GM12878 (cell line): ENCODE results near the gene ADGRV1. TPM values are rescaled to one million over a fixed set of nuclear protein-coding genes. Genes with fewer than 3 reads are reported as not detected.
A peak's percentile ranks its signal among the peaks of the same experiment; 100 is the strongest.

Source experiments
- BHLHE40 ChIP-seq, 2 experiments: fragments of 450-650 bp in 1 of 2; IDR thresholded peaks; 2 replicates each; pipeline ENCODE4 v1.6.1; 2011 to 2017; ENCODE audit warnings: low read depth in 2 of 2, borderline replicate concordance in 1 of 2, improper control_type of control experiment in 1 of 2, low read length in 1 of 2, mild to moderate bottlenecking in 1 of 2
- CBX5 ChIP-seq: sonication (generic); IDR thresholded peaks from 2 replicates; pipeline ENCODE4 v1.6.1; 2016; ENCODE audit warnings: low read depth, moderate library complexity, mild to moderate bottlenecking, inconsistent platforms
- CREB1 ChIP-seq: IDR thresholded peaks from 2 replicates; pipeline ENCODE4 v1.6.1; 2012; ENCODE audit warnings: low read depth, mild to moderate bottlenecking, inconsistent platforms
- JUNB ChIP-seq: IDR thresholded peaks from 2 replicates; pipeline ENCODE4 v1.6.1; 2016; ENCODE audit warnings: antibody characterized with exemption, mild to moderate bottlenecking
- MEF2B ChIP-seq: fragments of 450-650 bp; IDR thresholded peaks from 2 replicates; pipeline ENCODE4 v1.6.1; 2018; ENCODE audit warnings: mild to moderate bottlenecking, moderate library complexity; ENCODE audit not compliant: partially characterized antibody, poor library complexity, severe bottlenecking
- MYC ChIP-seq: IDR thresholded peaks from 2 replicates; pipeline ENCODE4 v1.6.1; 2011; ENCODE audit warnings: mild to moderate bottlenecking, low read length, moderate library complexity, inconsistent platforms; ENCODE audit not compliant: insufficient read depth, insufficient replicate concordance, insufficient read length, severe bottlenecking
- NBN ChIP-seq: fragments of 450-650 bp; IDR thresholded peaks from 2 replicates; pipeline ENCODE4 v1.6.1; 2016
- NR2C2 ChIP-seq: IDR thresholded peaks from 2 replicates; pipeline ENCODE4 v1.6.1; 2011; ENCODE audit warnings: borderline replicate concordance, low read depth; ENCODE audit not compliant: control insufficient read depth, insufficient read length
- NR2F1 ChIP-seq: fragments of 450-650 bp; conservative IDR thresholded peaks from 2 replicates; pipeline ENCODE4 v1.6.1; 2017; ENCODE audit warnings: mild to moderate bottlenecking
- PML ChIP-seq: IDR thresholded peaks from 2 replicates; pipeline ENCODE4 v1.6.1; 2012; ENCODE audit warnings: low read length, inconsistent platforms
- RAD21 ChIP-seq: IDR thresholded peaks from 2 replicates; pipeline ENCODE4 v1.6.1; 2011; ENCODE audit warnings: mild to moderate bottlenecking, low read depth, low read length, moderate library complexity; ENCODE audit not compliant: insufficient read depth
- RAD51 ChIP-seq: fragments of 450-650 bp; IDR thresholded peaks from 2 replicates; pipeline ENCODE4 v1.6.1; 2016; ENCODE audit warnings: moderate library complexity, mild to moderate bottlenecking, inconsistent platforms
- RUNX3 ChIP-seq: IDR thresholded peaks from 2 replicates; pipeline ENCODE4 v1.6.1; 2012; ENCODE audit warnings: low read length, inconsistent platforms
- ZBED1 ChIP-seq: IDR thresholded peaks from 2 replicates; pipeline ENCODE4 v1.6.1; 2016; ENCODE audit warnings: borderline replicate concordance
- ZNF217 ChIP-seq: fragments of 450-650 bp; IDR thresholded peaks from 2 replicates; pipeline ENCODE4 v1.6.1; 2017; ENCODE audit warnings: antibody characterized with exemption, mild to moderate bottlenecking
- polyA plus RNA-seq, 11 experiments: library from polyadenylated mRNA; depleted of rRNA in 4 of 11; unstranded in 6 of 11; stranded (reverse) in 5 of 11; fragments of >200 nt; fragmentation: Nextera tagmentation in 4 of 11; fragmentation: Illumina TruSeq in 1 of 11; extraction: Ambion mirVana in 4 of 11; extraction: Trizol in 1 of 11; gene quantifications; 1 replicate in 1 of 11; 2 replicates in 10 of 11; pipeline versions ENCODE4 v1.2.1 to v1.2.3, GENCODE V29; 2011 to 2016; ENCODE audit warnings: inconsistent platforms in 2 of 11, missing spikeins in 2 of 11, low read depth in 1 of 11
- total RNA-seq, 4 experiments: library from RNA; depleted of rRNA in 3 of 4; stranded (reverse); fragments of >200 nt in 3 of 4; fragmentation: Illumina TruSeq in 1 of 4; extraction: Trizol in 1 of 4; gene quantifications; 2 replicates each; pipeline versions ENCODE4 v1.2.1 to v1.2.3, GENCODE V29; 2013 to 2021
- TF ChIP-seq, protein P1 (sequence below): IDR thresholded peaks from 2 replicates; pipeline ENCODE4 v1.6.1; 2012; ENCODE audit warnings: low read depth, low read length, improper control_type of control experiment
- TF ChIP-seq, protein P2 (sequence below): fragments of 450-650 bp; IDR thresholded peaks from 2 replicates; pipeline ENCODE4 v1.6.1; 2018; ENCODE audit warnings: mild to moderate bottlenecking, low read depth, moderate library complexity; ENCODE audit not compliant: partially characterized antibody
- TF ChIP-seq, protein P3 (sequence below): fragments of 450-650 bp; formaldehyde crosslinking; IDR thresholded peaks from 2 replicates; pipeline ENCODE4 v1.4.0; 2020; ENCODE audit warnings: mild to moderate bottlenecking, moderate library complexity
- TF ChIP-seq, protein P4 (sequence below): IDR thresholded peaks from 2 replicates; pipeline ENCODE4 v1.6.1; 2011; ENCODE audit warnings: mild to moderate bottlenecking, low read depth, low read length, moderate library complexity; ENCODE audit not compliant: insufficient replicate concordance
- TF ChIP-seq, protein P5 (sequence below): IDR thresholded peaks from 2 replicates; pipeline ENCODE4 v1.6.1; 2012; ENCODE audit warnings: low read depth, low read length, improper control_type of control experiment

The ADGRV1 gene
- total and polyA plus RNA-seq, 10 of the 15 experiments (the other 5 are each of a cell fraction or from before 2014, with no cell fraction given), result 0.04 to 8.1 (median 0.16) TPM; not detected in 1

DNA sequence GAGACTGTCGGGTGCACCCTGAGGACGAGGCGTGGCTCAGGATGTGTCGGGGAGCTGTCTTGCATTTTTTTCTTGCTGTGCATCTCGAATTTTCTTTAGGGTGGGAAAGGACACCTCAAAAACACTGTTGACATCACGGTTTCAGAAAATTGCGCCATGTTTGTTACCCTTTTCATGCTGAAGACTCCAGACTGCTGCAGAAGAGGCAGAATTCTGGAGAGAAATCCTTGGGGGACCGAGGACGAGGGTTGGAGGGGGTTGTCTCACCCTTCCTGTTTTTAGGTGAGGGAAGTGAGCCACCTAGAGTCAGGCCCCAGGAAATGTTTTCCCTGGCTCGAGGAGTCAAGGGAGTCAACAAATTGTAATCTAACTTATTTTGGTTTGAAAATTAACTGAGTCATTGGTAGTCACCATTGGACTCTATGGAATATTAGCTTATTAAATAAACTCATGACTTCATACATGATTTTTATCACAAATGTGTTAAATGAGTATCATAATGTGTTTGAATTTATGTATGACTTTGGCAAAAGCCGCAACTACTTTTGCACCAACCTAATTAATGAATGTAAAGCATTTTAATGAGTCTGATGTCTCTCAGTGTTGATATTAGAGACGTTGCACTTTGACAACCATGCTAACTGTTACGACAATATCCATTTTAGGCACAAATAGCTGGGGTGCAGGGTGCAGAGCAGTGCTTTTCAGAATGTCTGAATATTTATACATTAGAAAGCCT, 28.5 kb upstream of the ADGRV1 start (continued):
- TF ChIP-seq BHLHE40 (IDR thresholded peaks at IDR 0.05; ENCODE audit: borderline replicate concordance in 1 of 2, low read depth in 2 of 2, low read length in 1 of 2), result no peak
- TF ChIP-seq, protein P1, sequence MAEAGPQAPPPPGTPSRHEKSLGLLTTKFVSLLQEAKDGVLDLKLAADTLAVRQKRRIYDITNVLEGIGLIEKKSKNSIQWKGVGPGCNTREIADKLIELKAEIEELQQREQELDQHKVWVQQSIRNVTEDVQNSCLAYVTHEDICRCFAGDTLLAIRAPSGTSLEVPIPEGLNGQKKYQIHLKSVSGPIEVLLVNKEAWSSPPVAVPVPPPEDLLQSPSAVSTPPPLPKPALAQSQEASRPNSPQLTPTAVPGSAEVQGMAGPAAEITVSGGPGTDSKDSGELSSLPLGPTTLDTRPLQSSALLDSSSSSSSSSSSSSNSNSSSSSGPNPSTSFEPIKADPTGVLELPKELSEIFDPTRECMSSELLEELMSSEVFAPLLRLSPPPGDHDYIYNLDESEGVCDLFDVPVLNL, result no peak
- no peak for TF ChIP-seq PML
- no peak for TF ChIP-seq NR2F1
- no peak for TF ChIP-seq CREB1
- TF ChIP-seq RAD51, result no peak
- TF ChIP-seq CBX5, result no peak
- TF ChIP-seq, protein P2, sequence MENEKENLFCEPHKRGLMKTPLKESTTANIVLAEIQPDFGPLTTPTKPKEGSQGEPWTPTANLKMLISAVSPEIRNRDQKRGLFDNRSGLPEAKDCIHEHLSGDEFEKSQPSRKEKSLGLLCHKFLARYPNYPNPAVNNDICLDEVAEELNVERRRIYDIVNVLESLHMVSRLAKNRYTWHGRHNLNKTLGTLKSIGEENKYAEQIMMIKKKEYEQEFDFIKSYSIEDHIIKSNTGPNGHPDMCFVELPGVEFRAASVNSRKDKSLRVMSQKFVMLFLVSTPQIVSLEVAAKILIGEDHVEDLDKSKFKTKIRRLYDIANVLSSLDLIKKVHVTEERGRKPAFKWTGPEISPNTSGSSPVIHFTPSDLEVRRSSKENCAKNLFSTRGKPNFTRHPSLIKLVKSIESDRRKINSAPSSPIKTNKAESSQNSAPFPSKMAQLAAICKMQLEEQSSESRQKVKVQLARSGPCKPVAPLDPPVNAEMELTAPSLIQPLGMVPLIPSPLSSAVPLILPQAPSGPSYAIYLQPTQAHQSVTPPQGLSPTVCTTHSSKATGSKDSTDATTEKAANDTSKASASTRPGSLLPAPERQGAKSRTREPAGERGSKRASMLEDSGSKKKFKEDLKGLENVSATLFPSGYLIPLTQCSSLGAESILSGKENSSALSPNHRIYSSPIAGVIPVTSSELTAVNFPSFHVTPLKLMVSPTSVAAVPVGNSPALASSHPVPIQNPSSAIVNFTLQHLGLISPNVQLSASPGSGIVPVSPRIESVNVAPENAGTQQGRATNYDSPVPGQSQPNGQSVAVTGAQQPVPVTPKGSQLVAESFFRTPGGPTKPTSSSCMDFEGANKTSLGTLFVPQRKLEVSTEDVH, result no peak
- peak; percentile 54; the same call in 1 of the 2 replicates for TF ChIP-seq NBN
- TF ChIP-seq, protein P3, sequence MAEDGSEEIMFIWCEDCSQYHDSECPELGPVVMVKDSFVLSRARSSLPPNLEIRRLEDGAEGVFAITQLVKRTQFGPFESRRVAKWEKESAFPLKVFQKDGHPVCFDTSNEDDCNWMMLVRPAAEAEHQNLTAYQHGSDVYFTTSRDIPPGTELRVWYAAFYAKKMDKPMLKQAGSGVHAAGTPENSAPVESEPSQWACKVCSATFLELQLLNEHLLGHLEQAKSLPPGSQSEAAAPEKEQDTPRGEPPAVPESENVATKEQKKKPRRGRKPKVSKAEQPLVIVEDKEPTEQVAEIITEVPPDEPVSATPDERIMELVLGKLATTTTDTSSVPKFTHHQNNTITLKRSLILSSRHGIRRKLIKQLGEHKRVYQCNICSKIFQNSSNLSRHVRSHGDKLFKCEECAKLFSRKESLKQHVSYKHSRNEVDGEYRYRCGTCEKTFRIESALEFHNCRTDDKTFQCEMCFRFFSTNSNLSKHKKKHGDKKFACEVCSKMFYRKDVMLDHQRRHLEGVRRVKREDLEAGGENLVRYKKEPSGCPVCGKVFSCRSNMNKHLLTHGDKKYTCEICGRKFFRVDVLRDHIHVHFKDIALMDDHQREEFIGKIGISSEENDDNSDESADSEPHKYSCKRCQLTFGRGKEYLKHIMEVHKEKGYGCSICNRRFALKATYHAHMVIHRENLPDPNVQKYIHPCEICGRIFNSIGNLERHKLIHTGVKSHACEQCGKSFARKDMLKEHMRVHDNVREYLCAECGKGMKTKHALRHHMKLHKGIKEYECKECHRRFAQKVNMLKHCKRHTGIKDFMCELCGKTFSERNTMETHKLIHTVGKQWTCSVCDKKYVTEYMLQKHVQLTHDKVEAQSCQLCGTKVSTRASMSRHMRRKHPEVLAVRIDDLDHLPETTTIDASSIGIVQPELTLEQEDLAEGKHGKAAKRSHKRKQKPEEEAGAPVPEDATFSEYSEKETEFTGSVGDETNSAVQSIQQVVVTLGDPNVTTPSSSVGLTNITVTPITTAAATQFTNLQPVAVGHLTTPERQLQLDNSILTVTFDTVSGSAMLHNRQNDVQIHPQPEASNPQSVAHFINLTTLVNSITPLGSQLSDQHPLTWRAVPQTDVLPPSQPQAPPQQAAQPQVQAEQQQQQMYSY (CRISPR knock-in tag), result no peak
- no peak; the same call in 1 of the 2 replicates for TF ChIP-seq RUNX3
- TF ChIP-seq, protein P4, sequence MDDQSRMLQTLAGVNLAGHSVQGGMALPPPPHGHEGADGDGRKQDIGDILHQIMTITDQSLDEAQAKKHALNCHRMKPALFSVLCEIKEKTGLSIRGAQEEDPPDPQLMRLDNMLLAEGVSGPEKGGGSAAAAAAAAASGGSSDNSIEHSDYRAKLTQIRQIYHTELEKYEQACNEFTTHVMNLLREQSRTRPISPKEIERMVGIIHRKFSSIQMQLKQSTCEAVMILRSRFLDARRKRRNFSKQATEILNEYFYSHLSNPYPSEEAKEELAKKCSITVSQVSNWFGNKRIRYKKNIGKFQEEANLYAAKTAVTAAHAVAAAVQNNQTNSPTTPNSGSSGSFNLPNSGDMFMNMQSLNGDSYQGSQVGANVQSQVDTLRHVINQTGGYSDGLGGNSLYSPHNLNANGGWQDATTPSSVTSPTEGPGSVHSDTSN, result no peak
- TF ChIP-seq MYC, result no peak
- TF ChIP-seq, protein P5, sequence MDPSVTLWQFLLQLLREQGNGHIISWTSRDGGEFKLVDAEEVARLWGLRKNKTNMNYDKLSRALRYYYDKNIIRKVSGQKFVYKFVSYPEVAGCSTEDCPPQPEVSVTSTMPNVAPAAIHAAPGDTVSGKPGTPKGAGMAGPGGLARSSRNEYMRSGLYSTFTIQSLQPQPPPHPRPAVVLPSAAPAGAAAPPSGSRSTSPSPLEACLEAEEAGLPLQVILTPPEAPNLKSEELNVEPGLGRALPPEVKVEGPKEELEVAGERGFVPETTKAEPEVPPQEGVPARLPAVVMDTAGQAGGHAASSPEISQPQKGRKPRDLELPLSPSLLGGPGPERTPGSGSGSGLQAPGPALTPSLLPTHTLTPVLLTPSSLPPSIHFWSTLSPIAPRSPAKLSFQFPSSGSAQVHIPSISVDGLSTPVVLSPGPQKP, result no peak
- no peak for TF ChIP-seq ZBED1
- TF ChIP-seq MEF2B, result peak; percentile 40
- TF ChIP-seq NR2C2, result no peak
- TF ChIP-seq RAD21, result peak; percentile 84
- no peak for TF ChIP-seq ZNF217
- TF ChIP-seq JUNB, result no peak
